Loucy (cell line): ENCODE data around the gene PAPPA2.

ENCODE experiments used
- H2AFZ ChIP-seq: fragments of 200-600 bp; sonication (generic); 2 replicates; pipeline ENCODE4 v1.6.0; 2016; ENCODE audit warnings: antibody characterized with exemption, mild to moderate bottlenecking, low read length, moderate library complexity
- H3F3A ChIP-seq: fragments of 200-600 bp; 2 replicates; pipeline ENCODE4 v1.6.0; 2016; ENCODE audit warnings: antibody characterized with exemption, low read depth, mild to moderate bottlenecking
- H3K27me3 ChIP-seq: fragments of 200-600 bp; sonication (generic); 2 replicates; pipeline ENCODE4 v1.6.1; 2014; ENCODE audit warnings: low read length, mild to moderate bottlenecking; ENCODE audit not compliant: insufficient read depth, poor library complexity, severe bottlenecking
- H3K36me3 ChIP-seq: fragments of 200-600 bp; sonication (generic); 2 replicates; pipeline ENCODE4 v1.6.1; 2016; ENCODE audit warnings: low read length; ENCODE audit not compliant: insufficient read depth
- H3K4me1 ChIP-seq: fragments of 200-600 bp; sonication (generic); 2 replicates; pipeline ENCODE4 v1.5.1; 2014; ENCODE audit warnings: low read length, mild to moderate bottlenecking; ENCODE audit not compliant: insufficient read depth, poor library complexity, severe bottlenecking
- H3K4me2 ChIP-seq: fragments of 200-600 bp; sonication (generic); 2 replicates; pipeline ENCODE4 v1.6.0; 2014; ENCODE audit warnings: antibody characterized with exemption, low read length, low read depth, mild to moderate bottlenecking; ENCODE audit not compliant: poor library complexity, severe bottlenecking
- H3K4me3 ChIP-seq: fragments of 200-600 bp; sonication (generic); 2 replicates; pipeline ENCODE4 v1.5.1; 2014; ENCODE audit warnings: low read length, mild to moderate bottlenecking, mixed read lengths; ENCODE audit not compliant: poor library complexity, severe bottlenecking
- H3K79me2 ChIP-seq: fragments of 200-600 bp; sonication (generic); 2 replicates; pipeline ENCODE4 v1.6.1; 2014; ENCODE audit warnings: low read length; ENCODE audit not compliant: insufficient read depth
- H3K9ac ChIP-seq: fragments of 200-600 bp; sonication (generic); 2 replicates; pipeline ENCODE4 v1.6.0; 2014; ENCODE audit warnings: mild to moderate bottlenecking, low read depth, low read length, moderate library complexity; ENCODE audit not compliant: poor library complexity, severe bottlenecking
- H3K9me2 ChIP-seq: fragments of 200-600 bp; sonication (generic); replicated peaks from 2 replicates; pipeline ENCODE4 v1.6.1; 2016; ENCODE audit warnings: low read depth, low read length, mixed read lengths
- H3K9me3 ChIP-seq: fragments of 200-600 bp; sonication (generic); 2 replicates; pipeline ENCODE4 v1.6.1; 2014; ENCODE audit warnings: mild to moderate bottlenecking, antibody characterized with exemption, low read length, low read depth; ENCODE audit not compliant: insufficient read depth
- H4K20me1 ChIP-seq: fragments of 200-600 bp; sonication (generic); 2 replicates; pipeline ENCODE4 v1.6.0; 2014; ENCODE audit warnings: antibody characterized with exemption, low read length, mild to moderate bottlenecking; ENCODE audit not compliant: insufficient read depth, poor library complexity, severe bottlenecking
- EZH2phosphoT487 ChIP-seq: fragments of 200-600 bp; IDR thresholded peaks from 2 replicates; pipeline ENCODE4 v1.6.1; 2018; ENCODE audit warnings: antibody characterized with exemption, mild to moderate bottlenecking, moderate library complexity, borderline replicate concordance
- TF ChIP-seq, protein P1 (sequence below): fragments of 200-600 bp; sonication (generic); conservative IDR thresholded peaks from 2 replicates; pipeline ENCODE4 v1.5.1; 2014; ENCODE audit warnings: mild to moderate bottlenecking, antibody characterized with exemption, low read length

The PAPPA2 gene

DNA sequence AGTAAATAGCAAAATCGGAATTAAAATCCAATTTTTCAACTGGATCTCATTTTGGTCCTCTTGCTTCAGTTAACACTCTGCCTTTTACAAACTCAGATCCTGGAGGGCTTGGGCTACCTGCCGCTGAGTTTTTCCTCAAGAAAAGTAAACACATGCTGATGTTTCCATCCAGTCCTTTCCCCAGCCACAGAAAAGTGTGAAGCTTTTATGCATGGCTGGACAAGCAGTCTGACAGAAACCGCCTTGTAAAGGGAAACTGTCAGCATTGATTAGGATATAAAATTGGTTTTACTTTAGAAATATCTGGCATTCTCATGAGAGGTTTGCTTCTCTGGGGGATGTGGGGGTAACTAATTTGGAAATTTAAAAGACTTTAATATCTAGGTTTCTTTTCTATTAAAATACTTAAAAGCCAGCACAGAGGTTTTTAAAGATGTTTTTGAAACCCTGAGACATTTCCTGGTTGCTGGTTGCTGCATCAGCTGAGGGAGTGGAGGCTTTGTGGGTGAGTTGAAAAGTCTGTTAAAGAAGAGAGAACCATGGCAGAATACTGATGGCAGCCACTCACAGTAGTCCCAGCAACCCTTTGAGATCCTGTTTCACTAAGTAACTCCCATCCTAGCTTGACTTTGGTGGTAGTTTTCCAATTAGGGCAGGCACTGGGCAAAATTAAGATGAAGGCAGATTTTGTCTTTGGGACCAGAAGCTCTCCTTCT is 238.3 kb downstream of the PAPPA2 start:
- TF ChIP-seq, protein P1, sequence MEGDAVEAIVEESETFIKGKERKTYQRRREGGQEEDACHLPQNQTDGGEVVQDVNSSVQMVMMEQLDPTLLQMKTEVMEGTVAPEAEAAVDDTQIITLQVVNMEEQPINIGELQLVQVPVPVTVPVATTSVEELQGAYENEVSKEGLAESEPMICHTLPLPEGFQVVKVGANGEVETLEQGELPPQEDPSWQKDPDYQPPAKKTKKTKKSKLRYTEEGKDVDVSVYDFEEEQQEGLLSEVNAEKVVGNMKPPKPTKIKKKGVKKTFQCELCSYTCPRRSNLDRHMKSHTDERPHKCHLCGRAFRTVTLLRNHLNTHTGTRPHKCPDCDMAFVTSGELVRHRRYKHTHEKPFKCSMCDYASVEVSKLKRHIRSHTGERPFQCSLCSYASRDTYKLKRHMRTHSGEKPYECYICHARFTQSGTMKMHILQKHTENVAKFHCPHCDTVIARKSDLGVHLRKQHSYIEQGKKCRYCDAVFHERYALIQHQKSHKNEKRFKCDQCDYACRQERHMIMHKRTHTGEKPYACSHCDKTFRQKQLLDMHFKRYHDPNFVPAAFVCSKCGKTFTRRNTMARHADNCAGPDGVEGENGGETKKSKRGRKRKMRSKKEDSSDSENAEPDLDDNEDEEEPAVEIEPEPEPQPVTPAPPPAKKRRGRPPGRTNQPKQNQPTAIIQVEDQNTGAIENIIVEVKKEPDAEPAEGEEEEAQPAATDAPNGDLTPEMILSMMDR, result no peak
- no peak for TF ChIP-seq EZH2phosphoT487
- no peaks in the 10 kb centered on the region for H4K20me1 ChIP-seq
- no peak overlapping the region for H3K9ac ChIP-seq
- H3K79me2 ChIP-seq, result no peaks in the 10 kb centered on the region
- H3K4me3 ChIP-seq, result no peak overlapping the region
- H3K27me3 ChIP-seq, result no peaks in the 10 kb centered on the region
- no peaks in the 10 kb centered on the region for H3K9me2 ChIP-seq
- no peaks in the 10 kb centered on the region for H3F3A ChIP-seq
- no peaks in the 10 kb centered on the region for H3K36me3 ChIP-seq
- H2AFZ ChIP-seq, result no peak overlapping the region; the same call in 1 of the 2 replicates
- H3K4me1 ChIP-seq, result peaks cover 5% of the 10 kb centered on the region
- no peak overlapping the region for H3K4me2 ChIP-seq
- H3K9me3 ChIP-seq, result no peaks in the 10 kb centered on the region

DNA sequence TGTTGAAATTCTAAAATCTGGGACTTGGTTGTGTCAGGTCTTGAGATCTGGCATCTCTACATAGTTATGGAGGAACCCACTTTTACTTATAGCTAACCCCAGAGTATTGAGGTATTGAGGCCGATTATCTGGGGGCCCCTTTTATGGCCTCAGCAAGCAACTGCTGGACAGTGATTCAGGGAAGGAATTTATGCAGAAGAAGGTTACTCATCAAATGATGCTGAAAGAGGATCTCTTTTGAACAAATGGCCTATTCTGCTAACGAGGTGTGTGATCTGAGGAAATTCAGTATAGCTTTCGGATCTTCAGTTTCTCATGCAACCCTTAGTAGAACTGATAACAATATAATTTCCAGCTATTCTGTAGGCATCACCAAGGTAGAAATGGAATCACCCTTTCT is 239.9 kb downstream of the PAPPA2 start:
- Histone ChIP-seq H4K20me1 (no peaks in the 10 kb centered on the region), H3K9me3 (no peaks in the 10 kb centered on the region), H3K4me2 (no peak overlapping the region), H2AFZ (no peak overlapping the region), H3K9ac (no peak overlapping the region), H3K4me3 (no peak overlapping the region), H3F3A (no peaks in the 10 kb centered on the region), H3K79me2 (no peaks in the 10 kb centered on the region), H3K36me3 (no peaks in the 10 kb centered on the region), H3K27me3 (no peaks in the 10 kb centered on the region), H3K9me2 (no peaks in the 10 kb centered on the region), H3K4me1 (no peaks in the 10 kb centered on the region)
- TF ChIP-seq, protein P1, result no peak

DNA sequence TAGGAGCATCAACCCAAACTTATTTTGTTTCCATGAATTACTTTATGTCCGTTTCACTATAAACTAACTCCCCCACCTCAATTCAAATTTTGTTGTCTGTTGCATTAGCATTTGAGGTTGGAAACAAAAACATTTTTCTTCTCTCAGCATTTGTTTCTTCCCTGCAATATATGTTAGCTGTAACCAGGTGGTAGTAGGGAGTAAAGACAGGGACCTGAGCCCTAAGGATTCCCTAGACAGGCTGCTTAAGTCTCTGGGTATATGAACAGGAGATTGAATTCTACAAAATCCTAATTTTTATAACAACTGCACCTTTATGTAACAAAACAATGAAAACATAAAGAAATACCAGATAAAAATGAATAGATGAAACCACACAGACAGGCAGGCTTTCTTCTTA is 242.6 kb downstream of the PAPPA2 start:
- H3K4me3 ChIP-seq, result no peak overlapping the region
- no peaks in the 10 kb centered on the region for H3K9me3 ChIP-seq
- no peak overlapping the region for H3K4me2 ChIP-seq
- H3K9me2 ChIP-seq, result no peaks in the 10 kb centered on the region
- no peaks in the 10 kb centered on the region for H3K27me3 ChIP-seq
- H2AFZ ChIP-seq, result no peak overlapping the region
- TF ChIP-seq EZH2phosphoT487, result no peak
- no peaks in the 10 kb centered on the region for H4K20me1 ChIP-seq
- H3K36me3 ChIP-seq, result no peaks in the 10 kb centered on the region
- no peaks in the 10 kb centered on the region for H3K79me2 ChIP-seq
- H3F3A ChIP-seq, result no peaks in the 10 kb centered on the region
- H3K9ac ChIP-seq, result no peak overlapping the region
- no peaks in the 10 kb centered on the region for H3K4me1 ChIP-seq
